ELR (cell line): ENCODE measurements around the gene SPTY2D1.

Source experiments
- DNase-seq: peaks from one replicate; pipeline ENCODE4 v3.0.0-alpha.2; 2015; ENCODE audit warnings: low read depth

Gene SPTY2D1

GRCh38 chr11:18564149-18564548, 70.0 kb downstream of the SPTY2D1 start:
- no peak for DNase-seq

DNA sequence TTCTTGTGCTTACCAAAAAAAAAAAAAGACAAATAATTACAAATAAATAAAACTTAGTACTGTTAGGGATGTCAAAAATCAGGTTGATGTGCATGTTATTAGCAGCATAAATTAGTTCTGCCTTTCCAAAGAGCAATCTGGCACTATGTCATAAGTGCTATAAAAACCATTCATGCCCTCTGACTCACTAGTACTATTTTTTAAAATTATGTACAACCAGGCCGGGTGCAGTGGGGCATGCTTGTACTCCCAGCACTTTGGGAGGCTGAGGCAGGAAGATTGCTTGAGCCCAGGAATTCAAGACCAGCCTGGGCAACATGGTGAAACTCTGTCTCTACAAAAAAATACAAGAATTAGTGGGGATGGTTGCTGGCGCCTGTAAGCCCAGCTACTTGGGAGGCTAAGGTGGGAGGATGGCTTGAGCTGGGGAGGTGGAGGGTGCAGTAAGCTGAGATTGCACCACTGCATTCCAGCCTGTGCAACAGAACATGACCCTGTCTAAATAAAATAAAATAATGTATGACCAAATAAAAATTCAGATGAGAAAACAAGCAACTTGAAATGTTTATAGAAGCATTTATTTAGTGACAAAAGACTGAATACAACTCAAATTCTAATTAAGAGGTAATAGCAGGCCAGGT, 70.9 kb downstream of the SPTY2D1 start:
- DNase-seq = no peak
